HuH-7 (cell line): ENCODE measurements around the gene ERP27.

ENCODE experiments used
- DNase-seq: peaks from one replicate; pipeline ENCODE4 v3.0.0; 2011; ENCODE audit warnings: low spot score

Gene ERP27

DNA sequence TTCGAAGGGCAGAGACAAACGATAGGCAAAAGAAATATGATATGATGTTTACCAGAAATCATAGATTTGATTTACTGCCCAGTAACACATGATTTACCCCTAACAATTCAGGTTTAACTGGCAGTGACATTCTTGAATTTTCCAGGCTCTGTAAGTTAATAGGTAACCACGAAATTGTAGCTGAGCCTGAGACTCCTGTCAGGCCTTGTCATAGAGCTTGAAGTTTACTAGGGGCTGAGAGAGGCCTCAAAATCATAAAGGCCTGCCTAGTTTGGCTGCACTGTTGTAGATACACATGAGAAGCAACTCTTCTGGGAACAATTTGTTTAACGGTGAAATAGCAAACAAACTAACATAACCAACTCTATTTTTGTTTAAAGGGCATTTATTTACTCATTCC lies 3.3 kb downstream of the ERP27 start:
- DNase-seq = peak; percentile 23

DNA sequence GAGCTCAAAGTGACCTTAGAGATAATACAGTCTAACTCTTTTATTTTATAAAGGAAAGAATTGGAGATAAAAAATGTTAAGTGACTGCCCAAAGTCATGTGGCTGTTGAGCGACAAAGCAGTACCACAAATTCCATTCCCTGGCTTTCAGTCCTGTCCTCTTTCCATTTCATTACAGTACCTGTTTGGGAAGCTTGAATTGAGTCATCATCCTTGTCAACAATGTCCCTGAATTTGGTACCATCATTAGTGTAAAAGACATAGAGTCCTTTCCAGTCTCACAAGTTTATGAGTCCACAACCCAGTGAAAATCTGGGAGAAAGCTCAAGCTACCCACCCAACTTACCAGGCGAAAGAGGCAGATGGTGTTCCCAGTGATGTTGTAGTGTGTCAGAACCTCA lies 3.8 kb downstream of the ERP27 start:
- no peak for DNase-seq

DNA sequence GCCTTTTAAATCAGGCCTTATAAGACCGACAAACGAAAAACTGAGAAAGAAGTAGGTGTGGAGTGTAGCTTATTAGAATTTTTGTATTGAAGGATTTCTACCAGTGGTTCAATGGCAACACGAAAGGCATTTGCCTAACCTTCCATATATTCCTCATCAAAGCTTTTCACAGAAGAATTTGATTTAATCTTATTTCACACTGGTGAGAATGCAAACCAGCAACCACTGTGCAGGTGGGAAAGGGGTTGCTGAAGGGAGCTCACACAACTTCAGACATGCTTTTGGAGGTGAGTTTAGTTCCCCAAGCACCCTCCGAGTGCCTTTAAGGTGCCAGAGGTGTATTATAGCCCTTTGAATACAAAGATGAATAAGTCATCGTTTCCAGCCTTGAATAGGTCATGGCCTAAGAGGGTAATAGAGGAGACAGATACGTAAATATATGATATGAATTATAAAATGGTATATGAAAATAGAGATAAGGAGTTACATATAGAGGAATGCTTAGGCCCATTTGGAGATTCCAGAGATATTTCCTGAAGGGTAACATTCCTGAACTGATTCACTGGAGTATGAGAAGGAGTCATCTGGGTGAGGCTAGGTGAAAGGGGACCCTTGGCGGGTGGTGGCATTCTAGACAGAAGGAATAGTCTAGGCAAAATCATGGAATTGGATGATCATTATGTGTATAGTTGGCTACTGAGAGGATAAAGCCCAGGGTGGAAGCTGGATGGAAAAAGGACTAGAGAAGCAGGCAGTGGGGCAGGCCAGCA lies 6.4 kb downstream of the ERP27 start:
- no peak for DNase-seq

DNA sequence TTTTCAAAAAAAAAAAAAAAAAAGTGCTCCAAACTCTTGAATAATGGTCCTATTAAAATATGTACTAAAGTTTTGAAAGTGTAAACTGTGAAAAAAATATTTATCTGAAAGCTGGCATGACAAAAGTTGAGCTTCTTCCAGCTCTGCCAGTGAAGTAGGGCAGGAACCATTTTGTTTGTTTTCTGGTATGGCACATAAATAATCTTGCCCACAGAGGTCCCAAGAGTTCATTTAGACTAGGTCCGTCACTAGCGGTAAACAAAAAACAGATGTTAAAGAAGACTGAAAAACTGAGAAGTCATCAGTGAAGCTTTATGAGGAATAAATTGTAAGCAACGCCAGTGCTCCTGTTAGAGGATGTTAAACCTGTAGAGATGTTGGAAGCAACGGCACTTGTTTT lies 7.0 kb downstream of the ERP27 start:
- no peak for DNase-seq

DNA sequence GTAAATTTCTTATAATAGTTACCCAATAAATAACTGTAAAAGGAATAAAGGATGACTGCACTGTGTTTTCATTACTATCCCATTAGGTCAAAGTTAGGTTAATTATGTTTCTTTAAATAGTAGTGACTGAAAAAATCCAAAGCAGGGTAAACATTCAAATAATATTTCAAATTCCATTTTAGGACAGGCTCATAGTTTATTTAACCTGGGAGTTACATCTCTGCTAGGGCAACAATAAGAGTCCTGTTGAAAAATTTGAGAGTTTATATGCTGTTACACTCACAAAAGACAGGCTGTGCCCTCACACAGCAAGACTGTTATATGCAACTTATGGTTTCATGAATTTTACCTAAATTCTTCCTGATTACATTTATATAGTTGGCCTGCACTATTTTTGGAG lies 8.0 kb downstream of the ERP27 start:
- DNase-seq = no peak

DNA sequence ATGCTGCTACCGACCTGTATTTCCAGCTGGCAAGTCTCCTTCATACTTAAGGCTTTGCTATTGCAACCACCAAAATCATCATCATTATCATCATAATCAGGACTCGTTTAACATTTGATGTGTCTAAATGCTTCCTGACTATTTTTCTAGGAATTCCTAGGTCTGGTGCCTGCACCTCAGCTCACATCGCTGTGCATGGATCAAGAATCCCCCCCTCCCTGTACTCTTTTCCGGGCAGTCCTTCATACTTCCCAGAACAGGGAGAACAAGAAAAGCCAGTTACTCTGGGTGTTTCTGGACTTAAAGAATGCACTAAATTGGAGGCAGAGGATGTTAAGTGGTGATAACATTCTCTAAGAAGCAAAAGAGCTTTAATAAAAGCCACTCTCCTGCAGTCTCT lies 9.4 kb downstream of the ERP27 start:
- no peak for DNase-seq

DNA sequence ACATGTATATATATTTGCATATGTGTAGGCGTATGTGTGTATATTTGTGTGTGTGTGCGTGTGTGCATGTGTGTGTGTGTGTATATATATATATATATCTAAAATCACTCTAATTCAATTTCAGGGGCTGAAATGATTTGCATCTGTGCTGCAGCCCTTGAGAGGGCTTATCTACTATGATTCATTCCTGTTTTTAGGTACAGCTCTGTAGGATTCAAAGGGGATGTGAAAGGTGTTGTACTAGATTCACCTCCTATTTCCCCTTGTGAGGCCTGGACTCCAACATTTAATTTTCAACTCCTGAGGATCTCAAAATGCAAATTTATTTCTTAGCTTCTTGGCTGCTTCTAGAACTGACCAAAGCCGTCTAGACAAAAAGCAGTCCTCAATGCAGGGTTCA lies 11.1 kb downstream of the ERP27 start:
- DNase-seq = no peak

DNA sequence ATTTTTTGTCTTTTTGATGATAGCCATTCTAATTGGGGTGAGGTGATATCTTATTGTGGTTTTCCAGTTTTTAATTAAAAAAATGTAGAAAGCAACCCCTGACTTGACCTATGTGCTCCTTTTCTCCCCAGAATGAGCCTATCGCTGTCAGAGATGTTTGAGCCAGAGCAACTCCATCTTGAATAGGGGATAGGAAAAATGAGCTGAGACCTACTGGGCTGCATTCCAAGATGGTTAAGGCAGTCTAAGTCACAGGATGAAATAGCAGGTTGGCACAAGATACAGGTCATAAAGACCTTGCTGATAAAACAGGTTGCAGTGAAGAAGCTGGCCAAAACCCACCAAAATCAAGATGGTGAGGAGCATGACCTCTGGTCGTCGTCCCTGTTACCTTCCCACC lies 13.8 kb downstream of the ERP27 start:
- DNase-seq = no peak

DNA sequence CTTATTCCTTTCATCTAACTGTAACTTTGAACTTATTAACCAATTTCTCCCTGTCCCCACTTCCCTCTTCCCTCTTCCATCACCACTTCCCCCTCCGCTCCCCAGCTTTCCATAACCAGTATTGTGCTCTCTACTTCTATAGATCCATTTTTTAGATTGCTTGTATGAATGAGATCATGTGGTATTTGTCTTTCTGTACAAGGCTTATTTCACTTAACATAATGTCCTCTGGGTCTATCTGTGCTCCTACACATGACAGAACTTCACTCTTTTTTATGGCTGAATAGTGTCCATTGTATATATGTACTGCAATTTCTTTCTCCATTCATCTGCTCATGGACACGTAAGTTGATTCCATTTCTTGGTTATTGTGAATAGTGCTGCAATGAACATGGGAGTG lies 14.4 kb downstream of the ERP27 start:
- DNase-seq = no peak

DNA sequence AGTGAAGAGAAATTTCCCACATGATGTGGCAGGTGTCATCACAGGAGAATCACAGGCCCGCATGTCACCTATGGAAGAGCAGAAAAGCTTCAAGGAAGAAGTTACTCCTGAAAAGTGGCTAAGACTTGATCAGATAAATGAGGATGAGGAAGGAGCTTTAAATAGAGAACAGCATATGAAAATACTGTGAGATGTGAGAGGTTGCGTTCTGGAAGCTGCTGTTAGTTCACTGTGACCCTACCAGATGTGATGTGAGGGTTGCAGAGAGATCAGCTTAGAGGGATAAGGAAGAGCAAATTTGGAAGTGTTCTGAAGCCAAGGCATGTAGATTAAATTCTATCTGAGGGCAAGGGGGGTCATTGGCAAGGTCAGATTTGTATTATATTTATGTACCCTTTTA lies 17.1 kb downstream of the ERP27 start:
- no peak for DNase-seq

DNA sequence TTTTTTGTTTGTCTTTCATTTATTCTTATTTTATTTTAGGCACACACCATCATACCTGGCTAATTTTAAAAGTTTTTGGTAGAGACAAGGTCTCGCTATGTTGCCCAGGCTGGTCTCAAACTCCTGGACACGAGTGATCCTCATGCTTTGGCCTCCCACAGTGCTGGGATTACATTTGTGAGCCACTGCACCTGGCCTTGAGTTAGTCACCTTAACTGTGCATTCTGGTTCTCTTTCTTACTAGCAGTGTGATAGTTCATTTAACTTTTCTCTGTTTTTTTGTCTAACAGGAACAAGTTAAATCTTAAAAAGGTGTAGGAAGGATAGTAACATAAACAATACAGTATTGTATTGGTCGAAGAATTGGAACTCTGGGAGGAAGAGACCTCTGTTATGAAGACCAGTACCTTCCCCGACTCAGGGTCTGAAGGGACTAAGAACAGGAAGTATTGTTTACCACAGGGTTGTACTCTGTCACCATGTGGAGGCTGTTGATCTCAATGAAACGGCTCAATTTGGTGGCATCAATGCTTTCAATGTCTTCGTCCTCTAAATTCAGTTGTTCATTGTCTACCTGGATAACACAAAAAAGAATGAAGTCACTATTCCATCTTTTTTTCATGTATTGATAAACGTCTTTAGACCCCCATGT lies 17.7 kb downstream of the ERP27 start:
- no peak for DNase-seq

DNA sequence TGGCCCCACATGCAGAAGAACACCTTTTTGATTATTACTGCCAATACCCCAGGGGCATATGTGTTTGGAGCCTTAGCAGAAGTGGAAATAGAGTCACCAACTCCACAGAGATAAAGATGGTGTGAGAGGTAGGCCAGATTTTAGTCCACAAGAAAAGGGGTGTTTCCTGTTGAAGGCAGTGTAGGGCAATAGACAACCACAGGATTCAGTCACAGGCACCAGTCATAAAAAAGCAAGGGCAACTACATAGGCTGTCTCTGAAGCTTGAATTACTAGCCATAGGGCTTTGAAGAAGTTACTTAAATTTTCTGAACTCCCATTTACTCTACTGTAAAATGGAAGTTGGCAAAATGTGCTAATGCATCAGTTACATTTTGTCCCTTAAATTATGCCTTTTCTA lies 18.9 kb downstream of the ERP27 start:
- no peak for DNase-seq

DNA sequence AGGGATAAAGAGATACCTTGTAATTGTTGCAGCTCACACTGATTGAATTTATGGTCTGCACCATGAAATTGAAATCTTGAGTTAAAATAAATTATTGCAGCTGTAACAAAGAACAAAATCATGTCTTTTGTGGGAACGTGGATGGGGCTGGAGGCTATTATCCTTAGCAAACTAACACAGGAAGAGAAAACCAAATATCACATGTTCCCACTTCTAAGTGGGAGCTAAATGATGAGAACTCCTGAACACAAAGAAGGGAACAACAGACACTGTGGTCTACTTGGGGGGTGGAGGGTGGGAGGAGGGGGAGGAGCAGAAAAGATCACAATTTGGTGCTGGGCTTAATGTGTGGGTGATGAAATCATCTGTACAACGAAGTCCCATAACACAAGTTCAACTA lies 22.6 kb downstream of the ERP27 start:
- DNase-seq = no peak

DNA sequence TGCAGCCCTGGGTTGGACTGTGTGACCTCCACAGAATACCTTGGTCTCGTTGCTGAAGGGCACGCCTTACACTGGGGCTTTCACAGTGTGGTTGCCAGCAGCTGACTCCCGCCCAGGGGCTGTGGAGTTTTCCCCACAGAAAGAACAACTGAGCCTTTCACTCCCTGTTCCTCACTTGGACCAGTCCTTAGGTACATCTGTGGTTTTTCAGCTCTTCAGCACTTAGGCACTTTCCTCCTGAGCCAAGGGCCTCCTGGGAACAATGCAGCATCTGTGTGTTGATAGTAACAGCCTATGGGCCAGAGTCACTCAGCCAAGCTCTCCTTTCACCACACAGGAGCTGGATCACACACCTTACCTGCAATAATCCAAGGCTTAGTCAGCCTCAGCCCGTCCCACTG lies 25.0 kb downstream of the ERP27 start:
- DNase-seq = no peak

DNA sequence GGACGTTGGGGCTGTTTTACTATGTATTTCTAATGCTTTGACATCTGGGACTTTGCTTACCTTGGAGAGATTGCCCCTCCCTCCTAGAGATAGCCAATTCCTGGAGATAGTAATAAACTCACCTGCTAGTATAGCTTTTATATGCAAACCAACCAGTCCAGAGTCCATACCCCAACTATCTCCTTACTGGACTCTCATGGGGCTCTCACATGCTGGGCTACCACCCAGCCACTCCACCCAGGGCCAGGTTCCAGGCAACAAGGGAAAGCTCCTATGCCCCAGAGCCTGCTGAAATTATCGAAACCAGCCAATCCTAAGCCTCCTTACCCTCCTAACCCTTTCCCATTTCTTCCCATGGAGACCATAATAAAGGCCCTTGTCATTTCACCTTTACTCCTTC lies 27.2 kb downstream of the ERP27 start:
- no peak for DNase-seq

DNA sequence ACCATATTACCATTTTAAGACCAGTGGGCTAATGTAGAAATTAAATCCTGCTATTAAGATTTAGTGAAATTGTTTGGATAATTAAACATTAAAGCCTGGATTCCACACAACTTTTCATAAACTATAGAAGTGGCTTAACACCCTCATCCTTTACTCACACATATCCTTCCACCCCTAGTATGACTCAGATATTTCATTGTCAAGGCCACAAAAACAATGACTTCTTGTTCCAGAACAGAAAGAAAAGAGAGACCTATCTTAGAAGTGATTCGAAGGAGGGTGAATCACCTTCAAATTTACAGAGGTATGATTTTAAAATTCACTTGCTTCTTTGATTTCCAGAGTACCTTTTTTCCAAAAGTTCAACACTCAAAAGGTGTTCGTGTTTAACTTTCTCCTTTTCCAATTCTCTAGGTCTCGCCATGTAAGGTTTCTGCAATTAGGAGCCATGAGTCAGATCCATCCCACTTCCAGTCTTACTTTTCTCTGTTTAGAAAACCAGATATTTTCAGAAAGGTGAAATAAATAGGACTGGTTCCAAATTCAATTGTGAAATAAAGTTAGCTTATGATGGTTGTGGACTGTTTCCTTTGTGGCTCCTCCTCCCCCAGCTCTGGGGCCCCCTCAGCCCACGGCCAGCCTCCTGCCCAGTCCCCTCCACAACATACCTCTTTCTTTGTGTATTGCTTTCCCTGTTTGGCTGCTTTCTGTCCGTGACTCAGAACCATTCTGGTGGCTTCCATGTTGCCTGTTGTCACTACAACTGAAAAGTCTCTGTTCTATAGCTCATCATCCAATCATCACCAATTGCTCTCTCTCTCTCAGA lies 28.0 kb downstream of the ERP27 start:
- no peak for DNase-seq

DNA sequence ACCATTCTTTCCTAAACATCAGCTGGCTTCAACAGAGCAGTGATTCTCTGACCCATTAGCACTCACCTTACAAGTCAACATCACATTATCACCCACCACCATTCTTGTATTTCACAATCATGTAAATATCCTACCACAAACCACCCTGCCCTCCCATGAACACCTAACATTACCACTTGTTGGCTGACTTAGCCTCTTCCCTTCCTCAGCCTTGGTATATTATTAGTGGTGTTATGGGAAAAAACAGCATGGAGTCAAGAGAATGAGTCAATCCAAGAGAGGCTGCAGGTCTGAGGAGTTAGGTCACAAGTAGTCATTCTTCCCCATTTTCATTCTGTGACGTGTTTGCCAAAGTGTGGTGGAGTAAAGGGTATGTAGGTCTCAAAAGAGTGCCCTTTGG lies 30.4 kb downstream of the ERP27 start:
- DNase-seq = no peak

DNA sequence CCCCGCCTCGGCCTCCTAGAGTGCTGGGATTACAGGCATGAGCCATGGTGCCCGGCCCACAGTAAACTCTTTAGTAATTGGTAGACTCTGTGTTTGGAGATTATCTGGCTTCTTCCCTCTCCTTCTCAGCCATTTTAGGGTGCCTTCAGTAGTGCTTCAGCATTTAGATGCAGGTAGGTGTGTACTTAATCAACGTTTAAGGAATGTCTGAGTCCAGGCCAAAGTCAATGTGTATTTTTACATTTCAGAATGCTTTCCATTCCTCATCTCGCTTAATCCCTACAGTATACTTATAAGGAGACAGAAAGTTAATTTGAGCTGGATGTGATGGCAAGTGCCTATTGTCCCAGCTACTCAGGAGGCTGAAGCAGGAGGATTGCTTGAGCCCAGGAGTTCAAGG lies 32.2 kb downstream of the ERP27 start:
- DNase-seq = no peak

DNA sequence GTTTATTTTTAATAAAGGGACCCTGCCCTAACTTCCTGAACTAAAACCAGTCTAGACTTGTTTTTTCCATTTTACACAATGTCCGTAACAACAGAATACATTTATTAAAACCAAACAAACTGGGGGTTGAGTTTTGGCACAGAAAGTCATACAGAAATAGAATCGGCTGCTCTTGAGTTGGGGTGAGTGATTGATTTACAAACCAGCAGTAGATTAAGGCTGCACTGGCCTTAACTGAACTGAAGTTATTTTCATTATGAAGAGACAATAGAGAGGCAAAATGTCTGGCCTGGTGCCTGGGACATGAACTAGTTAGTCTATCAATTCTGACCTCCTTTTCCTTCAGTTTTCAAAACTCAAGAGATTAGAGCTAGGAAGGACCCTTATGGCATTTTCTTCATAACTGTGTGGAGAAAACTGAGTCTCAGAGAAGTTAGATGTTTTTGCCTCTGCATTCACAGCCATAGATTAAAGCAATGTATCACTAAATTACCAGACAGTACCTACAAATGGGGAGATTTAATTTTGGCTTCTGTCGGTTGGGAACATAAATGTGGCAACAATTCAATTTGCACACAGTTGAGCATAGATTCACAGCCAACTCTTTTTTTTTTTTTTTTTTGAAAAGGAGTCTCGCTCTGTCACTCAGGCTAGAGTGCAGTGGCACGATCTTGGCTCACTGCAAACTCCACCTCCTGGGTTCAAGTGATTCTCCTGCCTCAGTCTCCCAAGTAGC lies 32.9 kb downstream of the ERP27 start:
- DNase-seq = no peak

DNA sequence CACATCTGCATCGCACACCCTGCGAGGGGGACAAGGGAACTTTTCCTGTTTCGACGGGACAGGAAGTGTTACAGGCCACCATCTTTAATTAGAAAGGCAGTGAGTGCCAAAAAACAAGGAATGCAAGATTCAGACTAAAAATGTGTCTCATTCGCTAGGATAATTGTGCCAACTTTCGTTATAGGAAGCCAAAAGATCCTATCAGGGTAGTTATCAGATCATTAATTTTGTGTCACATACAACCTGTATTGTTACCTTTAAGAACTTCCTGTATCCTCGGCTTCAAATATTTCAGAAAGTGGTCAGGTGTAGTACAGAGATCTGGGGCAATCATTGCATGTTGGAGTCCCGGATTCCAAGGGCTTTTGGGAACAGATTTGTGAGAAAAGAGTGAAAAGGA lies 33.5 kb downstream of the ERP27 start:
- no peak for DNase-seq

DNA sequence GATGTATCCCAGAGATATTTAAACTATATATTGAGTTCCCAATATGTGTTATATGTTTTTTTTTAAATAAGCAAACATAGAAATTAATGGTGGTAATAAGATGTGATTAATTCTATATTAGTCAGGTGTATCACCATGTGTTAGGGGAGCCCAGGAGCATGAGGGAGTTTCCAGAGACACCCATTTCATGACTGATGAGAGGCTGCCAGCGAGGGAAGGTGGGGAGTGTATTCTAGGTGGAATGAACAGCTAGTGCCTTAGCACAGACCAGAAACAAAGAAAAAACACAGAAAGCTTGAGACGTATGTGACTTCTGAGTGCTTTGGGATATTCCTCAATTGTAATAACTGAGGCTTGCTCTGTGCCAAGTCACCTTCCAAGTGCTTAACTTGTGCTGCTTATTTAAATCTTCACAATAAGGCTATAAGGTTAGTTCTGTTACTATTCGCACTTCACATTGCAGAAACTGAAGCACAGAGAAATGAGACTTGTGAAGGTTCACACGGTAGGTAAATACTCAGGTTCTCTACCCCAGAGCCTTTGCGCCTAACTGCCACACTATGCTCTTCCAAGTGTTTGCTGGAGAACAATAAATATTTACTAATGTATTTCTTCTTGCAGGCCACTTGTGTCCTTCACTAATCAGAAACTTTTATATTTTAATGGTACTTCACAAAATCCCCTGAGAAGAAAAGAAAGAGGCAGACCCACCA lies 34.8 kb downstream of the ERP27 start:
- DNase-seq = no peak

DNA sequence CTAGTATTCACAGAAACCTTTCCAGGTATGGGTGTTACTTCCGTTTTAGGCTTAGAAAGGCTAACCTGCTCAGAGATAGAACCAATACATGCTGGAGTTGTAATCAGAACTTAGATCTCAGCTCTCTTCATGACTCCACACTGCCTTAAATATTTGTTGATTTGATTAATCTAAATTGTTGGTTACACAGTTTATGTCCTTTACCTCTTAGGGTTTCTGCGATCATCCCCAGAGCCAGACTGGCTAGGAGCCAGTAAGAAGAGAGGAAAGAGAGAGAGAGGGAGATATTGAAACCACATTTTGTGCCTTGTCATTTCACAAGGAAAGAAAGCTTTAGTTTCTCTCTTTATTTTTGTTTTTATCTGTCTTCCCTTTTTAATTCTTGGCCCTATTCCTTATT lies 35.9 kb downstream of the ERP27 start:
- no peak for DNase-seq
